ENCODE results near the gene API5.

API5 gene

GRCh38 chr11:43360361-43361032 is 48.7 kb downstream of the API5 start:
- DNase-seq, result no peak

DNA sequence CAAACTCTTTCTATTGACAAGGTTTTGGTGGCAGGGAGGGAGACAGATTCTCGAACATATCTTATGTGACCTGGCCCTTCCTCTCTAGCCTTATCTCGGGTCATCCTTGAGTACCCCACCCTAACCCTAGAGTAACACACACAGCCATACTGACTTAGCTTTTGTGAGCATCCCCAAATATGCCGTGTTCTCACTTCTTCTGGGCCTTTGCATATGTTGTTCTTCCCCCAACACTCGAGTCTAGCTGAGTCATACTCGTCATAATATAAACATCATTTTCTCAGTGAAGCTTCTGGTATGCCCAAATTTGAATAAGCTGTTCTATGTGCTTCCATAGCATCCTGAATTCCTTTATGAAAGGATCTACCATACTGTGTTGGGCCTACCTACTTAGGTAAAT is 54.9 kb downstream of the API5 start:
- no peak for DNase-seq

DNA sequence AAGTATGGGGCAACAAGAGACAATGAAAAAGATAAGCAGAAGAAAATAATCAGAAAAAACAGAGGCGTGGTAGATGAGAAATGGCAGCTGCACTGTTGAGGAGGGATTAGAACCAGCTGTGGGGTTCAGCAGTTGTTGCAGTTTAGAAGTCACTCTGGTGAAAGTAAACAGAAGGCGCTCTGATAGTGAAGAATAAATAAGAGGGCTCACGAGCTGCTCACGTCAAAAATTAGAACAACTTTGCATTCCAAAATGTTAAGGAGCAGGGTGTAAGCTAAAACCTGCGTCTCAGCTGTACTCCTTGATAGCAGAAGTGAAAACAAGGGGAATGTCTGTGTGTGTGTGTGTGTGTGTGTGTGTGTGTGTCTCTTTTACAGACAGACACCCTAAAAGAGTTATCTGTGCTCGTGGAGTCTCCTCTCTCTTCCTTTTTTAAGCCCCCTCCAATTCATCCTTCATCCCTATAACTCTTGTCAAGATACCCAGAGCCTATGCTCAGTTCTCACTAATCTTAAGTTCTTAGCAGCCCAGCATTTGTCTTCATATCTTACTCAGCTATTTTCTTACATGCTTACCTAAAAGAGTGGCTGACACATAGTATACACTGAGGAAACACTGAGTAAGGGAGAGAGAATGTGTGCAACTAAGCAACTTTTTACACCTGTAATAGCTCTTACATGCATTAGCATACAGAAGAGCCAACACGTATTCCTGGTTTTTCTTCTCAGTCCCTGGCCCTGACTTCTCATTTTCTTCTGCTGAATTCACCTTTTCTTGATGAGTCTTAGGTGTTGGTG is 55.8 kb downstream of the API5 start:
- no peak for DNase-seq

DNA sequence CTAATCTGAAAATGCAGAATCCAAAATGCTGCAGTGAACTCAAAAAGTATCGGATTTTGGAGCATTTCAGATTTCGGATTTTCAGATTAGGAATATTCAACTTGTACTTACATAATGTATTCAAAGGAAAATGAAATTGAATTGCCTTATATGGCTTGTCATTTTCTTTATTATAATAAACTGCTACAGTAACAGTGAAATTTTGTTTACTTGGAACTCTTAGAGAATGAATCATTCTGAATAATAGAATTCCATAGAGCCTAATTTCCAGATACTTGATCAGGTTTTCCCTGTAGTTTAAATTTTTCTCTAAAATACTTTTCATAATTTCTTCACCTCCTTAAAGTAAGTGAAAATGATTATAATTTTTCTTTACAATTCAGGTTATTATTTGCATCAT is 64.3 kb downstream of the API5 start:
- no peak for DNase-seq

- DNase-seq, result no peak
Observed at GRCh38 chr11:43376594-43376993, 64.8 kb downstream of the API5 start.

- DNase-seq, result no peak
Observed at GRCh38 chr11:43377389-43377788, 65.6 kb downstream of the API5 start.

DNA sequence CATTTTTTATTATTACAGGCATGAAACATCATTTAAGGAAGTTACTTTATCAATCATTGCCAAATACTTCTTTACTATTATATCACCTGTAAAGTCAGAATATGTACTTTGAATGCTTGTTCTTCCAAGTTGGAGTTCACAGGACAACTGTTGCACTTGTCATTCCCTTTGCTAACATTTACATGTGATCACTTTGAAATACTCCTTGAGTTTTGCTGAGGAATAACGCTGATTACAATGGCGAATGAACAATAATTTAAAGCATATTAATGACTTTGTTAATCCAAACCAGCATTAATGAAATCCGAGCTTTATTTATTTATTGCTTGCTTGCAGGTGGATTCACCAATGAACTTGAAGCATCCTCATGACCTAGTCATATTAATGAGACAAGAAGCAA is 67.1 kb downstream of the API5 start:
- no peak for DNase-seq

GRCh38 chr11:43381802-43382201 is 70.0 kb downstream of the API5 start:
- no peak for DNase-seq

- DNase-seq, result no peak
Observed at GRCh38 chr11:43382614-43383013, 70.8 kb downstream of the API5 start.

GRCh38 chr11:43384393-43384792 is 72.6 kb downstream of the API5 start:
- DNase-seq, result no peak

GRCh38 chr11:43392713-43393112 is 80.9 kb downstream of the API5 start:
- DNase-seq, result no peak

- DNase-seq, result no peak
Observed at GRCh38 chr11:43393765-43394355, 82.1 kb downstream of the API5 start.
